GM23338 (cell line): ENCODE measurements around the gene TGFBR1. TPM values are rescaled to one million over a fixed set of nuclear protein-coding genes. Genes with fewer than 3 reads are reported as not detected.

Source experiments
- ATAC-seq: fragments of 200-7000 bp; cut with Tn5 transposase; 3 replicates; pipeline ENCODE4 v1.9.1; 2020
- DNase-seq: peaks from one replicate; pipeline ENCODE4 v3.0.0-alpha.2; 2015; ENCODE audit warnings: low spot score
- H2AFZ ChIP-seq: fragments of 200-600 bp; sonication (generic); 2 replicates; pipeline ENCODE4 v1.8.0; 2016; ENCODE audit warnings: antibody characterized with exemption, mild to moderate bottlenecking, moderate library complexity
- H3F3A ChIP-seq: fragments of 200-600 bp; sonication (generic); replicated peaks from 2 replicates; pipeline ENCODE4 v1.8.0; 2017; ENCODE audit warnings: antibody characterized with exemption, mixed run types, low read depth
- H3K27ac ChIP-seq: fragments of 200-600 bp; sonication (generic); 2 replicates; pipeline ENCODE4 v1.6.1; 2016; ENCODE audit warnings: low read depth
- H3K27me3 ChIP-seq: fragments of 200-600 bp; sonication (generic); 2 replicates; pipeline ENCODE4 v1.8.0; 2016; ENCODE audit warnings: mild to moderate bottlenecking, mixed run types, moderate library complexity; ENCODE audit not compliant: insufficient read depth
- H3K36me3 ChIP-seq: fragments of 200-600 bp; sonication (generic); 2 replicates; pipeline ENCODE4 v1.8.0; 2016; ENCODE audit warnings: mild to moderate bottlenecking; ENCODE audit not compliant: insufficient read depth
- H3K4me1 ChIP-seq: fragments of 200-600 bp; sonication (generic); 2 replicates; pipeline ENCODE4 v1.8.0; 2016; ENCODE audit warnings: mild to moderate bottlenecking, moderate library complexity; ENCODE audit not compliant: insufficient read depth
- H3K4me2 ChIP-seq: fragments of 200-600 bp; sonication (generic); 2 replicates; pipeline ENCODE4 v1.7.1; 2017; ENCODE audit warnings: mixed run types
- H3K4me3 ChIP-seq: fragments of 200-600 bp; sonication (generic); 2 replicates; pipeline ENCODE4 v1.6.1; 2016; ENCODE audit warnings: mixed run types
- H3K79me2 ChIP-seq: fragments of 200-600 bp; sonication (generic); replicated peaks from 2 replicates; pipeline ENCODE4 v1.8.0; 2017; ENCODE audit warnings: mild to moderate bottlenecking; ENCODE audit not compliant: insufficient read depth
- H3K9me2 ChIP-seq: fragments of 200-600 bp; sonication (generic); 2 replicates; pipeline ENCODE4 v1.8.0; 2017; ENCODE audit not compliant: insufficient read depth
- H4K20me1 ChIP-seq: fragments of 200-600 bp; sonication (generic); replicated peaks from 2 replicates; pipeline ENCODE4 v1.8.0; 2017; ENCODE audit warnings: mild to moderate bottlenecking; ENCODE audit not compliant: insufficient read depth
- H3K27ac Mint-ChIP-seq: 2 replicates; pipeline ENCODE4 v1.8.0; 2020; ENCODE audit warnings: inconsistent platforms, mild to moderate bottlenecking, moderate library complexity, mixed read lengths
- H3K27me3 Mint-ChIP-seq: 3 replicates; pipeline ENCODE4 v1.8.0; 2022; ENCODE audit warnings: low read depth, mild to moderate bottlenecking, moderate library complexity, mixed read lengths, inconsistent platforms; ENCODE audit not compliant: insufficient read depth, poor library complexity
- H3K36me3 Mint-ChIP-seq: 3 replicates; pipeline ENCODE4 v1.8.0; 2021; ENCODE audit warnings: low read depth, mild to moderate bottlenecking, inconsistent platforms, moderate library complexity, mixed read lengths
- H3K4me1 Mint-ChIP-seq: 3 replicates; pipeline ENCODE4 v1.8.0; 2020; ENCODE audit warnings: mild to moderate bottlenecking, inconsistent platforms, mixed read lengths
- H3K4me3 Mint-ChIP-seq: 3 replicates; pipeline ENCODE4 v1.8.0; 2021; ENCODE audit warnings: moderate library complexity, mild to moderate bottlenecking, inconsistent platforms, mixed read lengths
- H3K9me3 Mint-ChIP-seq: 3 replicates; pipeline ENCODE4 v1.8.0; 2020; ENCODE audit warnings: moderate library complexity, mild to moderate bottlenecking, inconsistent platforms, mixed read lengths
- EZH2 ChIP-seq: fragments of 200-600 bp; sonication (generic); IDR thresholded peaks from one replicate; pipeline ENCODE4 v1.8.0; 2017; ENCODE audit warnings: antibody characterized with exemption, mild to moderate bottlenecking, low read depth; ENCODE audit not compliant: unreplicated experiment
- EZH2phosphoT487 ChIP-seq: fragments of 200-600 bp; sonication (generic); IDR thresholded peaks from one replicate; pipeline ENCODE4 v1.8.1; 2018; ENCODE audit warnings: antibody characterized with exemption; ENCODE audit not compliant: unreplicated experiment
- JUNB ChIP-seq: IDR thresholded peaks from one replicate; pipeline ENCODE4 v1.6.1; 2016; ENCODE audit warnings: antibody characterized with exemption; ENCODE audit not compliant: unreplicated experiment
- POLR2AphosphoS5 ChIP-seq: IDR thresholded peaks from 2 replicates; pipeline ENCODE4 v1.6.1; 2016; ENCODE audit warnings: antibody characterized with exemption, low read depth
- REST ChIP-seq: IDR thresholded peaks from one replicate; pipeline ENCODE4 v1.6.1; 2018; ENCODE audit warnings: antibody characterized with exemption; ENCODE audit not compliant: unreplicated experiment
- ZNF114 ChIP-seq: fragments of 250-450 bp; sonication (Bioruptor Pico); IDR thresholded peaks from 2 replicates; pipeline ENCODE4 v1.5.0; 2020; ENCODE audit warnings: mild to moderate bottlenecking, moderate library complexity
- polyA plus RNA-seq: library from polyadenylated mRNA; unstranded; fragments of >200 nt; fragmentation: Nextera tagmentation; extraction: Ambion mirVana; gene quantifications from 2 replicates; pipeline ENCODE4 v1.2.1, GENCODE V29; 2016
- total RNA-seq: library from RNA; depleted of rRNA; stranded (reverse); fragments of >200 nt; shearing (Covaris generic); gene quantifications from 2 replicates; pipeline ENCODE4 v1.2.3, GENCODE V29; 2014
- TF ChIP-seq, protein P1 (sequence below), 2 experiments: fragments of 200-600 bp in 1 of 2; sonication (generic) in 1 of 2; conservative IDR thresholded peaks; 2 replicates each; pipeline versions ENCODE4 v1.5.1 to v1.6.1; 2016 to 2017; ENCODE audit warnings: antibody characterized with exemption in 2 of 2, low read depth in 2 of 2, mild to moderate bottlenecking in 2 of 2, moderate library complexity in 1 of 2
- TF ChIP-seq, protein P2 (sequence below): IDR thresholded peaks from 2 replicates; pipeline ENCODE4 v1.6.1; 2016; ENCODE audit warnings: antibody characterized with exemption

The TGFBR1 gene
- total and polyA plus RNA-seq, 2 experiments from 2014 or later = 9.3 to 40.2 TPM

DNA sequence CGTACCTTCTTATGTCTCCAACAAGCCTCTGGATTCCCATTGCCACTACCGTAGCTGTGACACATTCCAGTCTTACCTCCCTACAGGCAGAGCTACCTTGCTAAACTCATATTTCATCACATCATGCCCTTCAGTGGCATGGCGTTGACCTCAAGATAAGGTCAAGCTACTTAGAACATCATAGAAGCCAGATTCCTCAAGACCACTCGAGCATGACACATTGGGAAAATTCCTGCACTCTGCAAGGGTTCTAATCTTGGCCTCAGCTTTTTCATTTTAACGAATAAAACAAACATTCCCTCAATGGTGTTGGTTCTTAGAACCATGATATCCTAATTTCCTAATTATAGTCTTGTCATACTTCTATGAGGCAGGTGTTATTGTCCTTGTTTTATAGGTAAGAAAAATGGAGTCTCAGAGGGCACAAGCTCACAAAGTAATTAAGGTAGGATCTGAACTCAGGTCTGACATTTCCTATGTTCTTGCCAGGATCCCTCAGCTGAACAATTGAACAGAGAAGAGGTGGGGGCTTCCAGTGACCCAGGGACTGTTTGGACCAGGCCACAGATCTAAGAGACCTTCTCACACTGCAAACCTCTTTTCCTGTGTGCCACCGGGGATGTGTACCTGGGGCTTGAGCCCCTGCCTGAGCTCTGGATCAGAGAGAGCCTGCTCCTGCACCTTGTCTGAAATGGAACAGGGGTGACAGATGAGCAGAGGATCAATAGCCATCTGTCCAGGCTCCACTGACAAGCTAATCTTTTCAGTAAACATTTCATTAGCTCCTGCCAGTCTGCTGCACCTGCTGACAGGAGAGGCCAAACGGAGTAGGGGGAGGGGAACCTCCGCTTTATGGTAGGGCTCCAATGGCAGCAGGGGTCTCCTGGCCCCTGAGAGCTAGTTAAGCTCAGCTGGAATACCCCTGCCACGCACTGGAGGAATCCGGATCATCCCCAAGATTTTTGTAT is 67.5 kb downstream of the TGFBR1 start (continued):
- TF ChIP-seq REST = no peak
- no peak for TF ChIP-seq ZNF114 (CRISPR knock-in tag)
- TF ChIP-seq, protein P1, sequence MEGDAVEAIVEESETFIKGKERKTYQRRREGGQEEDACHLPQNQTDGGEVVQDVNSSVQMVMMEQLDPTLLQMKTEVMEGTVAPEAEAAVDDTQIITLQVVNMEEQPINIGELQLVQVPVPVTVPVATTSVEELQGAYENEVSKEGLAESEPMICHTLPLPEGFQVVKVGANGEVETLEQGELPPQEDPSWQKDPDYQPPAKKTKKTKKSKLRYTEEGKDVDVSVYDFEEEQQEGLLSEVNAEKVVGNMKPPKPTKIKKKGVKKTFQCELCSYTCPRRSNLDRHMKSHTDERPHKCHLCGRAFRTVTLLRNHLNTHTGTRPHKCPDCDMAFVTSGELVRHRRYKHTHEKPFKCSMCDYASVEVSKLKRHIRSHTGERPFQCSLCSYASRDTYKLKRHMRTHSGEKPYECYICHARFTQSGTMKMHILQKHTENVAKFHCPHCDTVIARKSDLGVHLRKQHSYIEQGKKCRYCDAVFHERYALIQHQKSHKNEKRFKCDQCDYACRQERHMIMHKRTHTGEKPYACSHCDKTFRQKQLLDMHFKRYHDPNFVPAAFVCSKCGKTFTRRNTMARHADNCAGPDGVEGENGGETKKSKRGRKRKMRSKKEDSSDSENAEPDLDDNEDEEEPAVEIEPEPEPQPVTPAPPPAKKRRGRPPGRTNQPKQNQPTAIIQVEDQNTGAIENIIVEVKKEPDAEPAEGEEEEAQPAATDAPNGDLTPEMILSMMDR (conservative IDR thresholded peaks at IDR 0.05; ENCODE audit: low read depth in 2 of 2) = no peak
- no peak for TF ChIP-seq POLR2AphosphoS5
- TF ChIP-seq, protein P2, sequence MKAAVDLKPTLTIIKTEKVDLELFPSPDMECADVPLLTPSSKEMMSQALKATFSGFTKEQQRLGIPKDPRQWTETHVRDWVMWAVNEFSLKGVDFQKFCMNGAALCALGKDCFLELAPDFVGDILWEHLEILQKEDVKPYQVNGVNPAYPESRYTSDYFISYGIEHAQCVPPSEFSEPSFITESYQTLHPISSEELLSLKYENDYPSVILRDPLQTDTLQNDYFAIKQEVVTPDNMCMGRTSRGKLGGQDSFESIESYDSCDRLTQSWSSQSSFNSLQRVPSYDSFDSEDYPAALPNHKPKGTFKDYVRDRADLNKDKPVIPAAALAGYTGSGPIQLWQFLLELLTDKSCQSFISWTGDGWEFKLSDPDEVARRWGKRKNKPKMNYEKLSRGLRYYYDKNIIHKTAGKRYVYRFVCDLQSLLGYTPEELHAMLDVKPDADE = no peak
- no peak for TF ChIP-seq JUNB

GRCh38 chr9:99173570-99174504 is 68.9 kb downstream of the TGFBR1 start:
- no peaks in the 10 kb centered on the region for H3K9me3 Mint-ChIP-seq
- H3K27ac Mint-ChIP-seq = peak overlapping the region; percentile 47; the same call in 1 of the 2 replicates
- DNase-seq (no peak), ATAC-seq (no peak)
- Histone ChIP-seq H3K27ac (no peak overlapping the region), H3K9me2 (peaks cover 5% of the 10 kb centered on the region), H3F3A (no peaks in the 10 kb centered on the region), H3K4me2 (no peak overlapping the region), H2AFZ (peak overlapping the region; percentile 57; the same call in 1 of the 2 replicates), H3K79me2 (no peaks in the 10 kb centered on the region), H4K20me1 (no peaks in the 10 kb centered on the region), H3K4me3 (no peak overlapping the region), H3K27me3 (no peaks in the 10 kb centered on the region), H3K36me3 (no peaks in the 10 kb centered on the region), H3K4me1 (peaks cover 21% of the 10 kb centered on the region)
- no peak overlapping the region for H3K4me3 Mint-ChIP-seq
- H3K4me1 Mint-ChIP-seq = peaks cover 55% of the 10 kb centered on the region
- H3K36me3 Mint-ChIP-seq = no peaks in the 10 kb centered on the region
- H3K27me3 Mint-ChIP-seq = peaks cover 8% of the 10 kb centered on the region
- no peak for TF ChIP-seq REST
- no peak for TF ChIP-seq EZH2phosphoT487
- TF ChIP-seq, protein P1 (conservative IDR thresholded peaks at IDR 0.05; ENCODE audit: low read depth in 2 of 2) = no peak
- TF ChIP-seq EZH2 = no peak
- no peak for TF ChIP-seq JUNB
